GM12892 (cell line): ENCODE results near the gene KRT2.

Experiments
- DNase-seq: peaks from one replicate; pipeline ENCODE4 v3.0.0; 2011; ENCODE audit not compliant: insufficient read length
- FAIRE-seq: peaks from 2 replicates; lab custom pipeline; 2011; peaks lifted over from hg19 to GRCh38; lab: Jason Lieb, UNC
- POLR2A ChIP-seq: IDR thresholded peaks from 2 replicates; pipeline ENCODE4 v1.6.1; 2011; ENCODE audit warnings: low read depth, low read length, control low read depth
- POLR2AphosphoS5 ChIP-seq: IDR thresholded peaks from 2 replicates; pipeline ENCODE4 v1.6.1; 2011; ENCODE audit warnings: low read depth, low read length, control low read depth
- TAF1 ChIP-seq: IDR thresholded peaks from 2 replicates; pipeline ENCODE4 v1.6.1; 2011; ENCODE audit warnings: low read depth, mild to moderate bottlenecking, control low read depth, low read length, borderline replicate concordance

KRT2 gene

GRCh38 chr12:52661668-52662067, 9.7 kb upstream of the KRT2 start:
- DNase-seq (no peak), FAIRE-seq (no peak)

GRCh38 chr12:52660934-52661499, 9.0 kb upstream of the KRT2 start:
- TF ChIP-seq POLR2A (no peak), POLR2AphosphoS5 (no peak), TAF1 (no peak)
- FAIRE-seq: no peak
- no peak for DNase-seq

More at GRCh38 chr12:52661668-52662067, 9.7 kb upstream of the KRT2 start:
- TF ChIP-seq TAF1 (no peak), POLR2AphosphoS5 (no peak), POLR2A (no peak)

DNA sequence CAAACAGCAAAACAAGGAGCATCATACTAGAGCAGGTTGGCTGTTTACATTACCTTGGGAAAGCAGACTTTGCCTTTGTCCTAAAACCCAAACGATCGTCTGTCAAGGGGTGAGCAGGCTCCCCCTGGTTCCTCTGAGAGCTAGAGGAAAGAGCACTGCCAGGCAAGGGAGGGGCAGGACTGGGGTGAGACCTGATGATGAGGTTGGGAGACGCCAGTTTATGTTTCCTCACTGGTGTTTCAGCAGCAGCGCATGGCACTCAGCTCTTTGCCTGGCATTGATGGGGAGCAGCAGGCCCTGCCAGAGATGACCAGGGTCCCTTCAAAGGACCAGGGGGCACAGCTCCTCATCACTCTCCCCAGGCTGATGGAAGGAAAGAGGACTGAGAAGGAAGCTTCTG, 7.9 kb upstream of the KRT2 start:
- FAIRE-seq: no peak
- TF ChIP-seq TAF1: no peak
- TF ChIP-seq POLR2A: no peak
- TF ChIP-seq POLR2AphosphoS5: no peak
- DNase-seq: no peak

- TF ChIP-seq POLR2AphosphoS5 (no peak), POLR2A (no peak), TAF1 (no peak)
- FAIRE-seq (no peak), DNase-seq (no peak)
Observed at GRCh38 chr12:52659395-52659794, 7.4 kb upstream of the KRT2 start.

DNA sequence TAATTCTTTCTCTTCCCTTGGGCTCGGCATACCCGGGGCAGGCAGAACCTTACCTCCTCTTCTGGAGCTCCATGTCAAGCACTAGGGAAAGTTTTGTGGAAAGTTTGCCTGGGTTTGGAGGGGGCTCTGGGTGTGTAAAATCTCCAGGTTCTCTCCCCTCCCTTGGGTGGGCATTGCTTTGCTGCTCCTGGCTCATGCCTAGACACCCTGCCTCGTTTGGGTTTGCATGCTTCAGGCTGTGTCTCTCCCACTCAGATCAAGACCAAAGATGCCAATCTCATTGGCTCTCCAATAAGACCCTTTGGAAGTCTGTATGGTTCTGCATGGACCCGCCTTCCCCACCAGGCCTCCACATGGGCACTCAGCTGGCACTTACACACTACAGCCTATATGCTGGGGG, 6.2 kb upstream of the KRT2 start:
- no peak for TF ChIP-seq POLR2A
- no peak for TF ChIP-seq POLR2AphosphoS5
- no peak for TF ChIP-seq TAF1
- no peak for DNase-seq

GRCh38 chr12:52657250-52657902, 5.4 kb upstream of the KRT2 start:
- TF ChIP-seq TAF1 (no peak), POLR2A (no peak), POLR2AphosphoS5 (no peak)

More for the DNA sequence above, 6.2 kb upstream of the KRT2 start:
- FAIRE-seq: no peak

DNA sequence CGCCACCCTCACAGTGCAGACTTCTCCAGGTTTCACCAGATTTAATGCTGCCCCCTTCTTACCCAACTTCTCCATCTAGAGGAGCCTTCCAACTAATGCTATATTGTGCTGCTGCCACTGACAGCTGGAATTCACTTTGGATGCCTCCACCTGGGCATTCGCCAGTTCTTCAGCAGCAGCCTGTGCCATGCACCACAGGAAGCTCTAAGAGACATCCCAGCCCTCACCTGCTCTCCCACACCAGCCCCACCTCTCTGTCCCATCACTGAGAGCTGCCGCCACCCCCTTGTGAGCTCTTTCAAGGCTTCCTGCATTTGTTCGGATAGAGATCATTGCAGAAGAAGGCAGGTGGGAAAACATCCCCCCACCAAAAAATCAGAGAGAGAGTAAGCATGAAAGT, 4.6 kb upstream of the KRT2 start:
- FAIRE-seq: no peak
- TF ChIP-seq POLR2A (no peak), POLR2AphosphoS5 (no peak), TAF1 (no peak)

More at GRCh38 chr12:52657250-52657902, 5.4 kb upstream of the KRT2 start:
- FAIRE-seq: no peak
- DNase-seq: no peak

DNA sequence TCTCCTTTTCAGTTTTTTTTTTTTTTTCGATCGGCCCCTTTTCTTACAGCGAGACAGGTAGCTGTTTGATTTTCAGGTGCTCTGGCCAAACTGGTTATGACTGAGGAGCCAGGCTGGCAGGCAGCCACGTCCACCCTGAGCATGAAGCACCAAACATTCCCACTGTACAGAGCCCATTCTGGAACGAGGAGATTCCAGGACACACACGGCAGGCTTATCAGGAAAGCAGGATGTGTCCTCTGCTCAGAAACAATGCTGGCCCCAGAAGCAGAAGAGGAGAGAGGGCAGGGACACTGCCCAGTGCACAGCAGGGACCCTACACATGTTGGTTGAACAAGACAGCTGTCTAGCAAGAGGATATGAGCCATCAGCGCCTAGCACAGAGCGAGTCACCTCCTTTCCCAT, 3.7 kb upstream of the KRT2 start:
- DNase-seq: no peak
- no peak for FAIRE-seq
- no peak for TF ChIP-seq POLR2A
- no peak for TF ChIP-seq POLR2AphosphoS5
- TF ChIP-seq TAF1: no peak

More for the DNA sequence above, 4.6 kb upstream of the KRT2 start:
- DNase-seq: no peak

GRCh38 chr12:52655251-52655650, 3.2 kb upstream of the KRT2 start:
- no peak for FAIRE-seq
- TF ChIP-seq TAF1: no peak
- TF ChIP-seq POLR2AphosphoS5: no peak
- TF ChIP-seq POLR2A: no peak

GRCh38 chr12:52650520-52651081, 1.4 kb downstream of the KRT2 start:
- DNase-seq (no peak), FAIRE-seq (no peak)
- no peak for TF ChIP-seq POLR2AphosphoS5
- TF ChIP-seq POLR2A: no peak
- TF ChIP-seq TAF1: no peak

More at GRCh38 chr12:52655251-52655650, 3.2 kb upstream of the KRT2 start:
- no peak for DNase-seq

DNA sequence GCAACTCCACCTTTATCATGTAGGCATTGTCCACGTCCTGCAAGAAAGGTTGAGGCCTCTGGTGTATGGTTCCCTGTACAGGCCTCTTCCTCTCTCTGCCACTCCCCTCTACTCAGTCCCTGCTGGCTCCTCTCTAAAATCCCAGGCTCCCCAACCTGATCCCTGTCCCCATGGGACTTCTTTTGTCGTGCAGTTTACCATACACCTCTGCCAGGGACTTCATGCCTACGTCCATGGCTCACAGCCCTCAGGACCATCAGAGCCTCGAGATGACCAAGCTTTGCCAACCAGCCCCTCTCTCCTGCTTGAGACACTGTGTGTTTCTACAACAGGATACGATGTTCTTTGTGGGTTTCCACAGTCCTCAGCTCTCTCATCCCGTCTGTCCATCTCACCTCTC, 2.9 kb downstream of the KRT2 start:
- no peak for FAIRE-seq
- no peak for DNase-seq

GRCh38 chr12:52648012-52648550, 3.9 kb downstream of the KRT2 start:
- FAIRE-seq: no peak

More for the DNA sequence above, 2.9 kb downstream of the KRT2 start:
- TF ChIP-seq TAF1 (no peak), POLR2AphosphoS5 (no peak), POLR2A (no peak)

More at GRCh38 chr12:52648012-52648550, 3.9 kb downstream of the KRT2 start:
- TF ChIP-seq POLR2A (no peak), TAF1 (no peak), POLR2AphosphoS5 (no peak)
- no peak for DNase-seq
